GM21825 (cell line): ENCODE measurements around the gene UBE2L6.

Experiments used
- ATAC-seq: cut with Tn5 transposase; IDR thresholded peaks from one replicate; pipeline ENCODE4 v1.9.1; 2021; ENCODE audit warnings: mild to moderate bottlenecking, moderate library complexity; ENCODE audit not compliant: unreplicated experiment

UBE2L6 gene

GRCh38 chr11:57501953-57502352, 65.5 kb downstream of the UBE2L6 start:
- ATAC-seq: no peak
